Hepatocyte (in vitro differentiated cells): ENCODE measurements around the gene LMBR1L.

ENCODE experiments used
- EZH2 ChIP-seq: fragments of 200-600 bp; sonication (generic); IDR thresholded peaks from 2 replicates; pipeline ENCODE4 v1.6.1; 2016; ENCODE audit warnings: antibody characterized with exemption, mild to moderate bottlenecking, borderline replicate concordance
- TF ChIP-seq, protein P1 (sequence below): fragments of 200-600 bp; sonication (generic); IDR thresholded peaks from 2 replicates; pipeline ENCODE4 v1.5.1; 2016; ENCODE audit warnings: antibody characterized with exemption, mild to moderate bottlenecking; ENCODE audit not compliant: poor library complexity

DNA sequence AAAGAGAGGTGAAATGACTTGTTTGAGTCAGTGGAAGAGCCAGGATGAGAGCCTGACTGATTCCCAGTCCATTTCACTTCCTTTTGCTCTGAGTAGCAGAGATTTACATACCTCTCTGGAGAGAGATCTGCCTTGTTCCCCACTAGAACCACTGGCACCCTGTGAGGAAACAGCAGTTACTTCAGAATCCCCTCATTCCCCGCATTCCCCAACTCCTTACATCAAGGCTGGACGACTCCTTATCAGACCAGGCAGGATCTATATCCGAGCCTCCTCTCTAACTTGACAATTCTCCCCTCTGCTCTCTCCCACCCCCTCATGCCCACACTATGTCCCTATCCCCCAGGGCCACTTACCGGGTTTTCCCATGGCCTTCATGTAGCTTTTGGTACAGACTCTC is 44.5 kb downstream of the LMBR1L start:
- TF ChIP-seq, protein P1, sequence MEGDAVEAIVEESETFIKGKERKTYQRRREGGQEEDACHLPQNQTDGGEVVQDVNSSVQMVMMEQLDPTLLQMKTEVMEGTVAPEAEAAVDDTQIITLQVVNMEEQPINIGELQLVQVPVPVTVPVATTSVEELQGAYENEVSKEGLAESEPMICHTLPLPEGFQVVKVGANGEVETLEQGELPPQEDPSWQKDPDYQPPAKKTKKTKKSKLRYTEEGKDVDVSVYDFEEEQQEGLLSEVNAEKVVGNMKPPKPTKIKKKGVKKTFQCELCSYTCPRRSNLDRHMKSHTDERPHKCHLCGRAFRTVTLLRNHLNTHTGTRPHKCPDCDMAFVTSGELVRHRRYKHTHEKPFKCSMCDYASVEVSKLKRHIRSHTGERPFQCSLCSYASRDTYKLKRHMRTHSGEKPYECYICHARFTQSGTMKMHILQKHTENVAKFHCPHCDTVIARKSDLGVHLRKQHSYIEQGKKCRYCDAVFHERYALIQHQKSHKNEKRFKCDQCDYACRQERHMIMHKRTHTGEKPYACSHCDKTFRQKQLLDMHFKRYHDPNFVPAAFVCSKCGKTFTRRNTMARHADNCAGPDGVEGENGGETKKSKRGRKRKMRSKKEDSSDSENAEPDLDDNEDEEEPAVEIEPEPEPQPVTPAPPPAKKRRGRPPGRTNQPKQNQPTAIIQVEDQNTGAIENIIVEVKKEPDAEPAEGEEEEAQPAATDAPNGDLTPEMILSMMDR = no peak
- no peak for TF ChIP-seq EZH2
